SU-DHL-6 (cell line): ENCODE measurements around the gene POMP.

Experiments used
- H2AFZ ChIP-seq: fragments of 200-600 bp; sonication (generic); 2 replicates; pipeline ENCODE4 v1.6.1; 2014; ENCODE audit warnings: low read depth, mild to moderate bottlenecking, moderate library complexity, mixed read lengths, antibody characterized with exemption, low read length; ENCODE audit not compliant: severe bottlenecking
- H3F3A ChIP-seq: fragments of 200-600 bp; shearing (Covaris generic); 2 replicates; pipeline ENCODE4 v1.6.0; 2016; ENCODE audit warnings: antibody characterized with exemption, mild to moderate bottlenecking; ENCODE audit not compliant: insufficient read depth
- H3K27ac ChIP-seq: fragments of 200-600 bp; sonication (generic); 2 replicates; pipeline ENCODE4 v1.5.1; 2016; ENCODE audit warnings: low read depth, mild to moderate bottlenecking, low read length, moderate library complexity, mixed read lengths
- H3K27me3 ChIP-seq: fragments of 200-600 bp; sonication (generic), shearing (Covaris generic); 2 replicates; pipeline ENCODE4 v1.6.0; 2014; ENCODE audit warnings: mild to moderate bottlenecking, low read length
- H3K36me3 ChIP-seq: fragments of 200-600 bp; sonication (generic); 2 replicates; pipeline ENCODE4 v1.6.1; 2014; ENCODE audit warnings: mild to moderate bottlenecking, low read length, mixed read lengths
- H3K4me2 ChIP-seq: fragments of 300-600, 200-600 bp; shearing (Covaris generic), sonication (generic); 2 replicates; pipeline ENCODE4 v1.6.0; 2014; ENCODE audit warnings: low read length, low read depth, mild to moderate bottlenecking; ENCODE audit not compliant: poor library complexity, severe bottlenecking
- H3K4me3 ChIP-seq: fragments of 200-600 bp; sonication (generic); 2 replicates; pipeline ENCODE4 v1.5.1; 2014; ENCODE audit warnings: antibody characterized with exemption, low read length, mild to moderate bottlenecking, mixed read lengths; ENCODE audit not compliant: insufficient read depth, poor library complexity, severe bottlenecking
- H3K79me2 ChIP-seq: fragments of 200-600 bp; sonication (generic); 2 replicates; pipeline ENCODE4 v1.6.1; 2014; ENCODE audit warnings: mild to moderate bottlenecking, low read length, moderate library complexity; ENCODE audit not compliant: insufficient read depth
- H3K9ac ChIP-seq: fragments of 200-600 bp; sonication (generic); 2 replicates; pipeline ENCODE4 v1.7.0; 2014; ENCODE audit warnings: mild to moderate bottlenecking, low read length
- H3K9me2 ChIP-seq: fragments of 200-600 bp; sonication (generic); replicated peaks from 2 replicates; pipeline ENCODE4 v1.6.1; 2014; ENCODE audit warnings: low read length; ENCODE audit not compliant: insufficient read depth
- H3K9me3 ChIP-seq: fragments of 200-600 bp; sonication (generic); 2 replicates; pipeline ENCODE4 v1.6.1; 2014; ENCODE audit warnings: low read length, mixed read lengths; ENCODE audit not compliant: insufficient read depth
- H4K20me1 ChIP-seq: fragments of 200-600 bp; sonication (generic); 2 replicates; pipeline ENCODE4 v1.6.1; 2014; ENCODE audit warnings: low read depth, mild to moderate bottlenecking, antibody characterized with exemption, low read length, moderate library complexity, mixed read lengths
- CTCF ChIP-seq: fragments of 200-600 bp; sonication (generic); IDR thresholded peaks from one replicate; pipeline ENCODE4 v1.5.1; 2017; ENCODE audit warnings: antibody characterized with exemption, mild to moderate bottlenecking, low read length, moderate library complexity; ENCODE audit not compliant: insufficient read depth, poor library complexity, severe bottlenecking
- EZH2phosphoT487 ChIP-seq: fragments of 200-600 bp; sonication (generic), shearing (Covaris generic); conservative IDR thresholded peaks from 2 replicates; pipeline ENCODE4 v1.6.1; 2018; ENCODE audit warnings: mild to moderate bottlenecking, antibody characterized with exemption, low read length, moderate library complexity, mixed read lengths

Gene POMP

GRCh38 chr13:28705461-28706083 lies 46.6 kb downstream of the POMP start:
- no peaks in the 10 kb centered on the region for H3K27me3 ChIP-seq
- TF ChIP-seq EZH2phosphoT487 (no peak), CTCF (no peak)
- peaks cover 29% of the 10 kb centered on the region; the same call in 1 of the 2 replicates for H3K36me3 ChIP-seq
- H4K20me1 ChIP-seq, result no peaks in the 10 kb centered on the region
- no peaks in the 10 kb centered on the region for H3K9me2 ChIP-seq
- no peak overlapping the region for H3K9ac ChIP-seq
- no peak overlapping the region for H3K4me2 ChIP-seq
- H2AFZ ChIP-seq, result no peak overlapping the region
- H3K4me3 ChIP-seq, result no peak overlapping the region
- no peak overlapping the region for H3K27ac ChIP-seq
- H3K9me3 ChIP-seq, result no peaks in the 10 kb centered on the region
- no peaks in the 10 kb centered on the region for H3F3A ChIP-seq
- H3K79me2 ChIP-seq, result no peaks in the 10 kb centered on the region

- no peaks in the 10 kb centered on the region for H3F3A ChIP-seq
- H3K9ac ChIP-seq, result no peak overlapping the region
- H3K4me2 ChIP-seq, result no peak overlapping the region
- H3K27me3 ChIP-seq, result no peaks in the 10 kb centered on the region
- H3K9me2 ChIP-seq, result no peaks in the 10 kb centered on the region
- no peaks in the 10 kb centered on the region for H3K79me2 ChIP-seq
- no peaks in the 10 kb centered on the region for H4K20me1 ChIP-seq
- H3K4me3 ChIP-seq, result no peak overlapping the region
- H3K27ac ChIP-seq, result no peak overlapping the region
- TF ChIP-seq CTCF (no peak), EZH2phosphoT487 (no peak)
- no peak overlapping the region for H2AFZ ChIP-seq
- 0 out of 2 replicates have a peak, but pooled peaks cover 9% of the 10 kb centered on the region for H3K36me3 ChIP-seq
- H3K9me3 ChIP-seq, result no peaks in the 10 kb centered on the region
Observed at GRCh38 chr13:28707629-28708427, 48.9 kb downstream of the POMP start.

- Histone ChIP-seq H3K4me2 (no peak overlapping the region), H2AFZ (no peak overlapping the region), H3K27ac (no peak overlapping the region), H3K9me2 (no peaks in the 10 kb centered on the region), H4K20me1 (no peaks in the 10 kb centered on the region), H3F3A (no peaks in the 10 kb centered on the region), H3K9me3 (no peaks in the 10 kb centered on the region), H3K27me3 (no peaks in the 10 kb centered on the region), H3K9ac (no peak overlapping the region), H3K36me3 (0 out of 2 replicates have a peak, but pooled peaks cover 5% of the 10 kb centered on the region), H3K79me2 (no peaks in the 10 kb centered on the region), H3K4me3 (no peak overlapping the region)
- TF ChIP-seq EZH2phosphoT487 (no peak), CTCF (no peak)
Observed at GRCh38 chr13:28710161-28710560, 51.2 kb downstream of the POMP start.
